ENCODE measurements around the gene GLG1.

Gene GLG1

GRCh38 chr16:74496054-74496453 lies 110.9 kb downstream of the GLG1 start:
- DNase-seq (ENCODE audit: extremely low spot score, insufficient read length, low read depth) = no peak
- FAIRE-seq = no peak

- DNase-seq (ENCODE audit: extremely low spot score, insufficient read length, low read depth) (no peak), FAIRE-seq (no peak)
These were observed 113.9 kb downstream of the GLG1 start for GRCh38 chr16:74492976-74493375.

- DNase-seq (ENCODE audit: extremely low spot score, insufficient read length, low read depth) (no peak), FAIRE-seq (no peak)
These were observed 119.0 kb downstream of the GLG1 start for GRCh38 chr16:74487634-74488495.

GRCh38 chr16:74485916-74486315 lies 121.0 kb downstream of the GLG1 start:
- DNase-seq (ENCODE audit: extremely low spot score, insufficient read length, low read depth) (no peak), FAIRE-seq (no peak)

- DNase-seq (ENCODE audit: extremely low spot score, insufficient read length, low read depth) (no peak), FAIRE-seq (no peak)
These were observed 126.5 kb downstream of the GLG1 start for GRCh38 chr16:74480150-74481029.

- FAIRE-seq (no peak), DNase-seq (ENCODE audit: extremely low spot score, insufficient read length, low read depth) (no peak)
These were observed 129.7 kb downstream of the GLG1 start for GRCh38 chr16:74477226-74477625.

GRCh38 chr16:74474416-74474815 lies 132.5 kb downstream of the GLG1 start:
- DNase-seq (ENCODE audit: extremely low spot score, insufficient read length, low read depth) (no peak), FAIRE-seq (no peak)

GRCh38 chr16:74472540-74472939 lies 134.4 kb downstream of the GLG1 start:
- DNase-seq (ENCODE audit: extremely low spot score, insufficient read length, low read depth) (no peak), FAIRE-seq (no peak)

- DNase-seq (ENCODE audit: extremely low spot score, insufficient read length, low read depth) (no peak), FAIRE-seq (no peak)
These were observed 134.9 kb downstream of the GLG1 start for GRCh38 chr16:74472010-74472409.

- no peak for DNase-seq (ENCODE audit: extremely low spot score, insufficient read length, low read depth)
- no peak for FAIRE-seq
These were observed 136.9 kb downstream of the GLG1 start for GRCh38 chr16:74469946-74470478.

- DNase-seq (ENCODE audit: extremely low spot score, insufficient read length, low read depth) = no peak
- no peak for FAIRE-seq
These were observed 137.9 kb downstream of the GLG1 start for GRCh38 chr16:74468807-74469525.

GRCh38 chr16:74466872-74467271 lies 140.0 kb downstream of the GLG1 start:
- peak; percentile 28 for DNase-seq (ENCODE audit: extremely low spot score, insufficient read length, low read depth)

GRCh38 chr16:74465851-74466685 lies 140.8 kb downstream of the GLG1 start:
- DNase-seq (ENCODE audit: extremely low spot score, insufficient read length, low read depth) = no peak
- no peak for FAIRE-seq

More at GRCh38 chr16:74466872-74467271, 140.0 kb downstream of the GLG1 start:
- peak; percentile 86 for FAIRE-seq

- no peak for FAIRE-seq
- DNase-seq (ENCODE audit: extremely low spot score, insufficient read length, low read depth) = no peak
These were observed 141.6 kb downstream of the GLG1 start for GRCh38 chr16:74465281-74465680.

GRCh38 chr16:74463888-74464287 lies 143.0 kb downstream of the GLG1 start:
- DNase-seq (ENCODE audit: extremely low spot score, insufficient read length, low read depth) (peak; percentile 15), FAIRE-seq (no peak)

GRCh38 chr16:74462361-74462760 lies 144.6 kb downstream of the GLG1 start:
- FAIRE-seq = no peak

GRCh38 chr16:74461826-74462225 lies 145.1 kb downstream of the GLG1 start:
- FAIRE-seq = no peak
- DNase-seq (ENCODE audit: extremely low spot score, insufficient read length, low read depth) = no peak

More at GRCh38 chr16:74462361-74462760, 144.6 kb downstream of the GLG1 start:
- DNase-seq (ENCODE audit: extremely low spot score, insufficient read length, low read depth) = no peak

- FAIRE-seq = no peak
These were observed 146.4 kb downstream of the GLG1 start for GRCh38 chr16:74460542-74460941.

GRCh38 chr16:74456290-74456625 lies 150.7 kb downstream of the GLG1 start:
- no peak for FAIRE-seq
- no peak for DNase-seq (ENCODE audit: extremely low spot score, insufficient read length, low read depth)

More at GRCh38 chr16:74460542-74460941, 146.4 kb downstream of the GLG1 start:
- no peak for DNase-seq (ENCODE audit: extremely low spot score, insufficient read length, low read depth)
